H9 (cell line): ENCODE results near the gene TRIM34. TPM values are rescaled to one million over a fixed set of nuclear protein-coding genes. Genes with fewer than 3 reads are reported as not detected.
A peak's percentile ranks its signal among the peaks of the same experiment; 100 is the strongest.

ENCODE experiments used
- DNase-seq: peaks from one replicate; pipeline ENCODE4 v3.0.0-alpha.2; 2017
- H2AFZ ChIP-seq: one replicate; pipeline ENCODE4 v1.6.1; 2013; ENCODE audit warnings: mild to moderate bottlenecking, low read length, control low read depth, moderate library complexity
- H2AK5ac ChIP-seq: 2 replicates; pipeline ENCODE4 v1.6.1; 2013; ENCODE audit warnings: low read length, control low read depth, mixed read lengths; ENCODE audit not compliant: insufficient read length
- H2BK120ac ChIP-seq: one replicate; pipeline ENCODE4 v1.6.1; 2013; ENCODE audit warnings: low read depth, mild to moderate bottlenecking, low read length, control low read depth, inconsistent platforms; ENCODE audit not compliant: poor library complexity, severe bottlenecking
- H2BK12ac ChIP-seq: 2 replicates; pipeline ENCODE4 v1.6.1; 2013; ENCODE audit warnings: low read length, control low read depth, mixed read lengths, low read depth; ENCODE audit not compliant: insufficient read length
- H2BK15ac ChIP-seq: 2 replicates; pipeline ENCODE4 v1.6.1; 2013; ENCODE audit warnings: low read depth, low read length, control low read depth
- H2BK20ac ChIP-seq: one replicate; pipeline ENCODE4 v1.6.1; 2013; ENCODE audit warnings: low read depth, mild to moderate bottlenecking, low read length, control low read depth, inconsistent platforms; ENCODE audit not compliant: poor library complexity, severe bottlenecking
- H2BK5ac ChIP-seq: 2 replicates; pipeline ENCODE4 v1.6.1; 2013; ENCODE audit warnings: low read length, control low read depth, mixed read lengths; ENCODE audit not compliant: insufficient read length
- H3K14ac ChIP-seq: 2 replicates; pipeline ENCODE4 v1.6.1; 2013; ENCODE audit warnings: low read length, control low read depth; ENCODE audit not compliant: insufficient read depth
- H3K18ac ChIP-seq: 2 replicates; pipeline ENCODE4 v1.6.1; 2013; ENCODE audit warnings: low read depth, mild to moderate bottlenecking, mixed read lengths, low read length, control low read depth; ENCODE audit not compliant: insufficient read length
- H3K23ac ChIP-seq: 2 replicates; pipeline ENCODE4 v1.6.1; 2013; ENCODE audit warnings: low read length, control low read depth, mixed read lengths, low read depth; ENCODE audit not compliant: insufficient read length
- H3K23me2 ChIP-seq: 2 replicates; pipeline ENCODE4 v1.6.1; 2013; ENCODE audit warnings: low read depth, mild to moderate bottlenecking, mixed read lengths, low read length, control low read depth; ENCODE audit not compliant: insufficient read length, poor library complexity, severe bottlenecking
- H3K27ac ChIP-seq: 2 replicates; pipeline ENCODE4 v1.5.1; 2013; ENCODE audit warnings: low read length, control low read depth, mixed read lengths, low read depth; ENCODE audit not compliant: insufficient read length
- H3K27me3 ChIP-seq: 2 replicates; pipeline ENCODE4 v1.6.1; 2013; ENCODE audit warnings: low read length, control low read depth, inconsistent platforms; ENCODE audit not compliant: insufficient read depth
- H3K4ac ChIP-seq: 2 replicates; pipeline ENCODE4 v1.6.1; 2013; ENCODE audit warnings: low read depth, mild to moderate bottlenecking, control low read depth, inconsistent platforms, low read length, moderate library complexity
- H3K4me1 ChIP-seq: 2 replicates; pipeline ENCODE4 v1.6.1; 2013; ENCODE audit warnings: low read length, control low read depth, inconsistent platforms; ENCODE audit not compliant: insufficient read depth
- H3K4me2 ChIP-seq: 2 replicates; pipeline ENCODE4 v1.6.1; 2013; ENCODE audit warnings: low read length, control low read depth, mixed read lengths; ENCODE audit not compliant: insufficient read length, insufficient read depth
- H3K56ac ChIP-seq: 2 replicates; pipeline ENCODE4 v1.6.1; 2013; ENCODE audit warnings: low read depth, mild to moderate bottlenecking, mixed read lengths, low read length, control low read depth; ENCODE audit not compliant: insufficient read length
- H3K79me1 ChIP-seq: 2 replicates; pipeline ENCODE4 v1.6.1; 2013; ENCODE audit warnings: low read depth, mild to moderate bottlenecking, moderate library complexity, low read length, control low read depth, inconsistent platforms; ENCODE audit not compliant: insufficient read depth, poor library complexity, severe bottlenecking
- H3K79me2 ChIP-seq: 2 replicates; pipeline ENCODE4 v1.6.1; 2013; ENCODE audit warnings: low read length, control low read depth, inconsistent platforms; ENCODE audit not compliant: insufficient read depth
- H3K9ac ChIP-seq: 2 replicates; pipeline ENCODE4 v1.6.1; 2013; ENCODE audit warnings: low read length, control low read depth, mixed read lengths; ENCODE audit not compliant: insufficient read length; ENCODE audit errors: extremely low read depth
- H3K9me3 ChIP-seq: one replicate; pipeline ENCODE4 v1.6.1; 2013; ENCODE audit warnings: low read depth, low read length, inconsistent platforms; ENCODE audit not compliant: control insufficient read depth
- H3T11ph ChIP-seq: one replicate; pipeline ENCODE4 v1.6.1; 2013; ENCODE audit warnings: mild to moderate bottlenecking, low read length, control low read depth, inconsistent platforms
- H4K20me1 ChIP-seq: one replicate; pipeline ENCODE4 v1.6.1; 2013; ENCODE audit not compliant: control insufficient read depth, insufficient read length, insufficient read depth
- H4K5ac ChIP-seq: 2 replicates; pipeline ENCODE4 v1.6.1; 2013; ENCODE audit warnings: low read depth, mild to moderate bottlenecking, mixed read lengths, low read length, control low read depth; ENCODE audit not compliant: insufficient read length
- H4K8ac ChIP-seq: replicated peaks from 2 replicates; pipeline ENCODE4 v1.6.1; 2013; ENCODE audit warnings: low read length, control low read depth, mixed read lengths, low read depth; ENCODE audit not compliant: insufficient read length
- H4K91ac ChIP-seq: 2 replicates; pipeline ENCODE4 v1.6.1; 2013; ENCODE audit warnings: low read depth, mild to moderate bottlenecking, moderate library complexity, mixed read lengths, low read length, control low read depth; ENCODE audit not compliant: insufficient read length
- H3K27ac Mint-ChIP-seq, 3 experiments: 2 replicates in 2 of 3; 3 replicates in 1 of 3; pipeline ENCODE4 v1.8.0; 2020 to 2021; ENCODE audit warnings: mixed read lengths in 3 of 3, mild to moderate bottlenecking in 1 of 3, moderate library complexity in 1 of 3
- H3K27me3 Mint-ChIP-seq: 2 replicates; pipeline ENCODE4 v1.8.0; 2021; ENCODE audit warnings: low read depth, mild to moderate bottlenecking, moderate library complexity, mixed read lengths
- H3K36me3 Mint-ChIP-seq, 3 experiments: 2 replicates in 2 of 3; 3 replicates in 1 of 3; pipeline ENCODE4 v1.8.0; 2020 to 2021; ENCODE audit warnings: low read depth in 3 of 3, mixed read lengths in 3 of 3; ENCODE audit not compliant: insufficient read depth in 1 of 3
- H3K4me1 Mint-ChIP-seq, 2 experiments: 2 replicates each; pipeline ENCODE4 v1.8.0; 2020; ENCODE audit warnings: mixed read lengths in 2 of 2
- H3K4me3 Mint-ChIP-seq, 2 experiments: 2 replicates in 1 of 2; 3 replicates in 1 of 2; pipeline ENCODE4 v1.8.0; 2020 to 2021; ENCODE audit warnings: mild to moderate bottlenecking in 2 of 2, mixed read lengths in 2 of 2, moderate library complexity in 1 of 2
- H3K9me3 Mint-ChIP-seq, 2 experiments: 2 replicates in 1 of 2; 3 replicates in 1 of 2; pipeline ENCODE4 v1.8.0; 2020; ENCODE audit warnings: mild to moderate bottlenecking in 2 of 2, mixed read lengths in 2 of 2, moderate library complexity in 1 of 2
- WGBS: extraction: QIAGEN DNeasy Blood & Tissue Kit; methylation state at CpG from one replicate; pipeline ENCODE4 v1.1.7; 2013; ENCODE audit warnings: missing lambda C conversion rate, low lambda C conversion rate, mixed read lengths; ENCODE audit not compliant: insufficient read length; ENCODE audit errors: extremely low coverage; 5-methylcytosine and 5-hydroxymethylcytosine counted together
- total RNA-seq: library from RNA; stranded (reverse); gene quantifications from 2 replicates; pipeline ENCODE4 v1.2.1, GENCODE V29; 2021
- TF ChIP-seq, protein P1 (sequence below): fragments of 200-600 bp; sonication (generic); conservative IDR thresholded peaks from 3 replicates; pipeline ENCODE4 v1.8.0; 2021; ENCODE audit warnings: antibody characterized with exemption, mild to moderate bottlenecking

The TRIM34 gene
- total RNA-seq, 1 experiment from 2014 or later = 0.59 TPM

DNA sequence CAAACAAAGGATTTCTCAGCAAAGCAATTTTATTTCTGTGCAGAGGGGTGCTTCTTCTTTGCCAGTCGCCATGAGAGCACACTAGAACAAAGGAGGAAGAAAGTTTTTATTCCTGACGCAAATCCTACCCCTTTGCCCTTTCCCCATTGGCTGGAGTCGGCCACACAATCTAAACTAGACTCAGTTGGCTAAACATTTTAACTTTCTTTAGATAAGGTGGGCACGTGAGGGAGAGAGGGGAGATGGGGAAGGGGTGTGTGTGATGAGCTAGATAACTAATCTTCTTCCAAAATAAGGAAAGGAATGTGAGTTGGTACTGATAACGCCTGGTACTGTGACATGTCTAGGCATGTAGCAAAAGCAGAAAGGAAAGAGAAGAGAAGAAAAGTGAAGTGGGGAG, 65.4 kb downstream of the TRIM34 start:
- no peaks in the 10 kb centered on the region for H4K20me1 ChIP-seq
- peak overlapping the region; percentile 14; the same call in 1 of the 2 replicates for H3K14ac ChIP-seq
- H3K79me1 ChIP-seq = no peaks in the 10 kb centered on the region
- H3K36me3 Mint-ChIP-seq = peaks cover 5 to 26% (median 22%) of the 10 kb centered on the region in 3 experiments; a peak in 6 of 7 replicates
- H3T11ph ChIP-seq = no peak overlapping the region
- no peak overlapping the region for H2BK12ac ChIP-seq
- peak overlapping the region; percentile 92 to 99 (median 96) for H3K27ac Mint-ChIP-seq
- WGBS = no CpG with 5 or more reads among the region's 5 CpGs
- H3K18ac ChIP-seq = peak overlapping the region; percentile 1
- TF ChIP-seq, protein P1, sequence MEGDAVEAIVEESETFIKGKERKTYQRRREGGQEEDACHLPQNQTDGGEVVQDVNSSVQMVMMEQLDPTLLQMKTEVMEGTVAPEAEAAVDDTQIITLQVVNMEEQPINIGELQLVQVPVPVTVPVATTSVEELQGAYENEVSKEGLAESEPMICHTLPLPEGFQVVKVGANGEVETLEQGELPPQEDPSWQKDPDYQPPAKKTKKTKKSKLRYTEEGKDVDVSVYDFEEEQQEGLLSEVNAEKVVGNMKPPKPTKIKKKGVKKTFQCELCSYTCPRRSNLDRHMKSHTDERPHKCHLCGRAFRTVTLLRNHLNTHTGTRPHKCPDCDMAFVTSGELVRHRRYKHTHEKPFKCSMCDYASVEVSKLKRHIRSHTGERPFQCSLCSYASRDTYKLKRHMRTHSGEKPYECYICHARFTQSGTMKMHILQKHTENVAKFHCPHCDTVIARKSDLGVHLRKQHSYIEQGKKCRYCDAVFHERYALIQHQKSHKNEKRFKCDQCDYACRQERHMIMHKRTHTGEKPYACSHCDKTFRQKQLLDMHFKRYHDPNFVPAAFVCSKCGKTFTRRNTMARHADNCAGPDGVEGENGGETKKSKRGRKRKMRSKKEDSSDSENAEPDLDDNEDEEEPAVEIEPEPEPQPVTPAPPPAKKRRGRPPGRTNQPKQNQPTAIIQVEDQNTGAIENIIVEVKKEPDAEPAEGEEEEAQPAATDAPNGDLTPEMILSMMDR = no peak
- peaks cover 0 to 4% of the 10 kb centered on the region in 2 experiments; a peak in 2 of 5 replicates for H3K9me3 Mint-ChIP-seq
- peak overlapping the region; percentile 51 for H3K4me2 ChIP-seq
- H3K4me1 ChIP-seq = no peaks in the 10 kb centered on the region; the same call in 1 of the 2 replicates
- no peak overlapping the region for H3K56ac ChIP-seq
- H3K23ac ChIP-seq = no peak overlapping the region
- H4K91ac ChIP-seq = no peak overlapping the region
- H4K8ac ChIP-seq = no peak overlapping the region
- no peak for DNase-seq
- H3K79me2 ChIP-seq = peaks cover 3% of the 10 kb centered on the region; the same call in 1 of the 2 replicates
- H3K4me1 Mint-ChIP-seq = peaks cover 37 to 41% of the 10 kb centered on the region in 2 experiments
- H3K23me2 ChIP-seq = peaks cover 8% of the 10 kb centered on the region
- H2BK15ac ChIP-seq = no peak overlapping the region
- no peak overlapping the region; the same call in 1 of the 2 replicates for H3K4ac ChIP-seq
- no peaks in the 10 kb centered on the region for H3K27me3 ChIP-seq
- peak overlapping the region; percentile 75 for H3K27ac ChIP-seq
- no peak overlapping the region for H2BK5ac ChIP-seq
- H2AFZ ChIP-seq = no peak overlapping the region
- H2AK5ac ChIP-seq = no peak overlapping the region
- H2BK20ac ChIP-seq = no peak overlapping the region
- peak overlapping the region; percentile 69 for H3K9ac ChIP-seq
- H4K5ac ChIP-seq = no peak overlapping the region
- no peaks in the 10 kb centered on the region for H3K27me3 Mint-ChIP-seq
- no peak overlapping the region for H2BK120ac ChIP-seq
- peak overlapping the region; percentile 66 to 70; a peak in 4 of 5 replicates for H3K4me3 Mint-ChIP-seq
- H3K9me3 ChIP-seq = no peaks in the 10 kb centered on the region
